HEK293 (cell line): ENCODE measurements around the gene EXOC2.

ENCODE experiments used
- CTCF ChIA-PET: fragments of 350-600 bp; formaldehyde crosslinking; extraction: SDS; loops from one replicate; lab custom pipeline; 2021; ENCODE audit warnings: antibody characterized with exemption; lab: Yijun Ruan, JAX
- POLR2A ChIA-PET: fragments of 300-600 bp; formaldehyde crosslinking; extraction: SDS; loops from one replicate; lab custom pipeline; 2020; ENCODE audit warnings: antibody characterized with exemption, inconsistent platforms; lab: Yijun Ruan, JAX
- H3K27ac ChIP-seq: fragments of 200-500 bp; sonication (Bioruptor generic); 2 replicates; pipeline ENCODE4 v1.5.1; 2014; ENCODE audit warnings: low read depth, low read length, control low read depth, inconsistent platforms; ENCODE audit errors: extremely low read depth
- H3K36me3 ChIP-seq, 2 experiments: fragments of 200-500 bp in 1 of 2; sonication (Bioruptor generic) in 1 of 2; 1 replicate in 1 of 2; 2 replicates in 1 of 2; pipeline ENCODE4 v1.5.1; 2014 to 2017; ENCODE audit warnings: inconsistent platforms in 2 of 2, low read length in 2 of 2; ENCODE audit not compliant: control insufficient read depth in 2 of 2, insufficient read depth in 1 of 2
- H3K4me1 ChIP-seq: fragments of 200-500 bp; sonication (Bioruptor generic); 2 replicates; pipeline ENCODE4 v1.5.1; 2014; ENCODE audit warnings: mild to moderate bottlenecking, low read length, inconsistent platforms; ENCODE audit not compliant: control insufficient read depth, insufficient read depth
- H3K4me3 ChIP-seq: 2 replicates; pipeline ENCODE4 v1.5.1; 2011; ENCODE audit warnings: low read depth, mild to moderate bottlenecking, control low read depth, low read length, moderate library complexity
- H3K9me3 ChIP-seq: fragments of 200-500 bp; sonication (Bioruptor generic); 2 replicates; pipeline ENCODE4 v1.5.1; 2014; ENCODE audit warnings: low read depth, low read length, inconsistent platforms; ENCODE audit not compliant: control insufficient read depth, insufficient read depth
- GFI1B ChIP-seq: fragments of 450-650 bp; formaldehyde crosslinking; IDR thresholded peaks from 2 replicates; pipeline ENCODE4 v1.5.1; 2016; ENCODE audit warnings: missing biosample characterization, missing genetic modification characterization
- REPIN1 ChIP-seq: fragments of 450-650 bp; formaldehyde crosslinking; IDR thresholded peaks from 2 replicates; pipeline ENCODE4 v1.5.1; 2017; ENCODE audit warnings: missing biosample characterization, missing genetic modification characterization, low read depth
- SCRT2 ChIP-seq: fragments of 450-650 bp; formaldehyde crosslinking; IDR thresholded peaks from 2 replicates; pipeline ENCODE4 v1.5.1; 2016; ENCODE audit warnings: missing biosample characterization, missing genetic modification characterization
- ZFP41 ChIP-seq: fragments of 450-650 bp; formaldehyde crosslinking; IDR thresholded peaks from 2 replicates; pipeline ENCODE4 v1.5.1; 2016; ENCODE audit warnings: missing biosample characterization, missing genetic modification characterization, borderline replicate concordance
- ZNF140 ChIP-seq: fragments of 450-650 bp; formaldehyde crosslinking; IDR thresholded peaks from 2 replicates; pipeline ENCODE4 v1.5.1; 2016; ENCODE audit warnings: missing biosample characterization, missing genetic modification characterization
- ZNF169 ChIP-seq: fragments of 450-650 bp; formaldehyde crosslinking; IDR thresholded peaks from 2 replicates; pipeline ENCODE4 v1.5.1; 2016; ENCODE audit warnings: missing biosample characterization, missing genetic modification characterization
- ZNF366 ChIP-seq: fragments of 450-650 bp; formaldehyde crosslinking; conservative IDR thresholded peaks from 2 replicates; pipeline ENCODE4 v1.5.1; 2016; ENCODE audit warnings: missing biosample characterization, missing genetic modification characterization
- ZNF529 ChIP-seq: fragments of 450-650 bp; formaldehyde crosslinking; IDR thresholded peaks from 2 replicates; pipeline ENCODE4 v1.5.1; 2017; ENCODE audit warnings: missing genetic modification characterization, missing biosample characterization; ENCODE audit not compliant: insufficient replicate concordance
- ZNF596 ChIP-seq: fragments of 450-650 bp; IDR thresholded peaks from 2 replicates; pipeline ENCODE4 v1.5.0; 2018; ENCODE audit warnings: missing biosample characterization, mild to moderate bottlenecking, missing genetic modification characterization, moderate library complexity
- ZNF658 ChIP-seq: fragments of 450-650 bp; formaldehyde crosslinking; IDR thresholded peaks from 2 replicates; pipeline ENCODE4; 2016; ENCODE audit warnings: missing biosample characterization, missing genetic modification characterization
- ZNF664 ChIP-seq: fragments of 450-650 bp; formaldehyde crosslinking; IDR thresholded peaks from 2 replicates; pipeline ENCODE4 v1.5.1; 2016; ENCODE audit warnings: missing biosample characterization, missing genetic modification characterization
- TF ChIP-seq, protein P1 (sequence below): fragments of 450-650 bp; formaldehyde crosslinking; IDR thresholded peaks from 2 replicates; pipeline ENCODE4 v1.5.1; 2017; ENCODE audit warnings: missing biosample characterization, missing genetic modification characterization
- TF ChIP-seq, protein P2 (sequence below): fragments of 450-650 bp; formaldehyde crosslinking; IDR thresholded peaks from 2 replicates; pipeline ENCODE4 v1.5.1; 2017; ENCODE audit warnings: missing biosample characterization, missing genetic modification characterization
- TF ChIP-seq, protein P3 (sequence below): fragments of 450-650 bp; formaldehyde crosslinking; IDR thresholded peaks from 2 replicates; pipeline ENCODE4 v1.5.1; 2016; ENCODE audit warnings: missing biosample characterization, missing genetic modification characterization, low read depth
- TF ChIP-seq, protein P4 (sequence below): sonication (generic); formaldehyde crosslinking; IDR thresholded peaks from 2 replicates; pipeline ENCODE4 v1.8.1; 2022; ENCODE audit warnings: mild to moderate bottlenecking, moderate library complexity, missing genetic modification reagents
- TF ChIP-seq, protein P5 (sequence below): fragments of 450-650 bp; formaldehyde crosslinking; IDR thresholded peaks from 2 replicates; pipeline ENCODE4 v1.5.1; 2017; ENCODE audit warnings: missing biosample characterization, missing genetic modification characterization

Gene EXOC2

DNA sequence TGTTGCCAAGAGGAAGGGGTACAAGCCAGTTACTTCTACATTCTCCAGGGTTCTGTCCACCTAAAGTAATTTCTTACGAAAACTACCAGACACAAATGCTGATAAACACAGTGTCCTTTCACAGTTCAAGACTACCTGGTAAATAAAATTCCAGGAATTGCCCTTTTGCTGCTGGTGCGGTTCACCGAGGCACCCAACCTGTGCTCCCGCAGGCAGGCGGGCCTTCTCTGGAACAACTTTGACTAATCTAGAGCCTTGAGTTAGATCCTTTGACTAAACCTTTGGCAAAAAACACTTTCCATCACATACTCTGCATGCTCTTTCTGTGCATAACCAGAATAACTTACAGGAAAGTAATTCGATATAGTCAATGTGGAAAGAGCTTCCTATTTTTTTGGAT, 143.0 kb downstream of the EXOC2 start (continued):
- TF ChIP-seq, protein P1, sequence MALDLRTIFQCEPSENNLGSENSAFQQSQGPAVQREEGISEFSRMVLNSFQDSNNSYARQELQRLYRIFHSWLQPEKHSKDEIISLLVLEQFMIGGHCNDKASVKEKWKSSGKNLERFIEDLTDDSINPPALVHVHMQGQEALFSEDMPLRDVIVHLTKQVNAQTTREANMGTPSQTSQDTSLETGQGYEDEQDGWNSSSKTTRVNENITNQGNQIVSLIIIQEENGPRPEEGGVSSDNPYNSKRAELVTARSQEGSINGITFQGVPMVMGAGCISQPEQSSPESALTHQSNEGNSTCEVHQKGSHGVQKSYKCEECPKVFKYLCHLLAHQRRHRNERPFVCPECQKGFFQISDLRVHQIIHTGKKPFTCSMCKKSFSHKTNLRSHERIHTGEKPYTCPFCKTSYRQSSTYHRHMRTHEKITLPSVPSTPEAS (tag by site-specific recombination) = no peak
- TF ChIP-seq ZNF664 (tag by site-specific recombination) (no peak), ZNF140 (tag by site-specific recombination) (no peak), SCRT2 (tag by site-specific recombination) (no peak), ZFP41 (tag by site-specific recombination) (no peak)
- TF ChIP-seq, protein P2, sequence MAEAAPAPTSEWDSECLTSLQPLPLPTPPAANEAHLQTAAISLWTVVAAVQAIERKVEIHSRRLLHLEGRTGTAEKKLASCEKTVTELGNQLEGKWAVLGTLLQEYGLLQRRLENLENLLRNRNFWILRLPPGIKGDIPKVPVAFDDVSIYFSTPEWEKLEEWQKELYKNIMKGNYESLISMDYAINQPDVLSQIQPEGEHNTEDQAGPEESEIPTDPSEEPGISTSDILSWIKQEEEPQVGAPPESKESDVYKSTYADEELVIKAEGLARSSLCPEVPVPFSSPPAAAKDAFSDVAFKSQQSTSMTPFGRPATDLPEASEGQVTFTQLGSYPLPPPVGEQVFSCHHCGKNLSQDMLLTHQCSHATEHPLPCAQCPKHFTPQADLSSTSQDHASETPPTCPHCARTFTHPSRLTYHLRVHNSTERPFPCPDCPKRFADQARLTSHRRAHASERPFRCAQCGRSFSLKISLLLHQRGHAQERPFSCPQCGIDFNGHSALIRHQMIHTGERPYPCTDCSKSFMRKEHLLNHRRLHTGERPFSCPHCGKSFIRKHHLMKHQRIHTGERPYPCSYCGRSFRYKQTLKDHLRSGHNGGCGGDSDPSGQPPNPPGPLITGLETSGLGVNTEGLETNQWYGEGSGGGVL (tag by site-specific recombination) = no peak
- TF ChIP-seq, protein P3, sequence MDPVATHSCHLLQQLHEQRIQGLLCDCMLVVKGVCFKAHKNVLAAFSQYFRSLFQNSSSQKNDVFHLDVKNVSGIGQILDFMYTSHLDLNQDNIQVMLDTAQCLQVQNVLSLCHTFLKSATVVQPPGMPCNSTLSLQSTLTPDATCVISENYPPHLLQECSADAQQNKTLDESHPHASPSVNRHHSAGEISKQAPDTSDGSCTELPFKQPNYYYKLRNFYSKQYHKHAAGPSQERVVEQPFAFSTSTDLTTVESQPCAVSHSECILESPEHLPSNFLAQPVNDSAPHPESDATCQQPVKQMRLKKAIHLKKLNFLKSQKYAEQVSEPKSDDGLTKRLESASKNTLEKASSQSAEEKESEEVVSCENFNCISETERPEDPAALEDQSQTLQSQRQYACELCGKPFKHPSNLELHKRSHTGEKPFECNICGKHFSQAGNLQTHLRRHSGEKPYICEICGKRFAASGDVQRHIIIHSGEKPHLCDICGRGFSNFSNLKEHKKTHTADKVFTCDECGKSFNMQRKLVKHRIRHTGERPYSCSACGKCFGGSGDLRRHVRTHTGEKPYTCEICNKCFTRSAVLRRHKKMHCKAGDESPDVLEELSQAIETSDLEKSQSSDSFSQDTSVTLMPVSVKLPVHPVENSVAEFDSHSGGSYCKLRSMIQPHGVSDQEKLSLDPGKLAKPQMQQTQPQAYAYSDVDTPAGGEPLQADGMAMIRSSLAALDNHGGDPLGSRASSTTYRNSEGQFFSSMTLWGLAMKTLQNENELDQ (tag by site-specific recombination) = no peak

DNA sequence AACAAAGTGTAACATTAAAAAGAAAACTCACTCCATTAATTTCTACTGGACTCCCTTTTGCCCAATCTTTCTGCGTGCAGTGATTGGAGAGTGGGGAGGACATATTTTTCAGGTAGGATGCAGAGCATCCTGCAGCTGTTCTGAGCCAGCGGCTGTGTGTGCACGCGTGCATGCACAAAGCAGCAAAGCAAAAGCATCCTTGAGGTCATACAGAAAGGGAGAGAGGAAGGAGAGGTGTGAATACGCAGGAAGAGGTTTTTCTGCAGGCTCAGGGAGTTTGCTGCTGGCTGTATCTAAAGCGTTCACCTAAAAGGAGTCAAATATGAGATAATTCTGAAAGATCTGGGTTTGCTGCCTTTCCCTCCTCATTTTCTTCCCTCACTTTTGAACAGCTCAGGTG, 144.4 kb downstream of the EXOC2 start:
- no peak overlapping the region for H3K4me3 ChIP-seq
- 0 out of 2 replicates have a peak, but pooled peaks cover 3% of the 10 kb centered on the region for H3K4me1 ChIP-seq
- H3K36me3 ChIP-seq = peaks cover 6 to 37% of the 10 kb centered on the region in 2 experiments
- no peak overlapping the region for H3K27ac ChIP-seq
- H3K9me3 ChIP-seq = no peaks in the 10 kb centered on the region
- CTCF ChIA-PET = interaction anchor here (0.5 to 0.9 kb wide), 2 partner anchors 359 to 379 kb away, joined by 3 read pairs; no protein-coding TSS in a partner anchor
- TF ChIP-seq ZNF366 (no peak), ZNF596 (tag by site-specific recombination) (no peak), GFI1B (tag by site-specific recombination) (no peak), REPIN1 (no peak), ZNF658 (no peak), ZNF529 (no peak), ZNF169 (tag by site-specific recombination) (no peak)
- TF ChIP-seq, protein P4, sequence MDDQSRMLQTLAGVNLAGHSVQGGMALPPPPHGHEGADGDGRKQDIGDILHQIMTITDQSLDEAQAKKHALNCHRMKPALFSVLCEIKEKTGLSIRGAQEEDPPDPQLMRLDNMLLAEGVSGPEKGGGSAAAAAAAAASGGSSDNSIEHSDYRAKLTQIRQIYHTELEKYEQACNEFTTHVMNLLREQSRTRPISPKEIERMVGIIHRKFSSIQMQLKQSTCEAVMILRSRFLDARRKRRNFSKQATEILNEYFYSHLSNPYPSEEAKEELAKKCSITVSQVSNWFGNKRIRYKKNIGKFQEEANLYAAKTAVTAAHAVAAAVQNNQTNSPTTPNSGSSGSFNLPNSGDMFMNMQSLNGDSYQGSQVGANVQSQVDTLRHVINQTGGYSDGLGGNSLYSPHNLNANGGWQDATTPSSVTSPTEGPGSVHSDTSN (CRISPR knock-in tag) = no peak
- TF ChIP-seq, protein P5, sequence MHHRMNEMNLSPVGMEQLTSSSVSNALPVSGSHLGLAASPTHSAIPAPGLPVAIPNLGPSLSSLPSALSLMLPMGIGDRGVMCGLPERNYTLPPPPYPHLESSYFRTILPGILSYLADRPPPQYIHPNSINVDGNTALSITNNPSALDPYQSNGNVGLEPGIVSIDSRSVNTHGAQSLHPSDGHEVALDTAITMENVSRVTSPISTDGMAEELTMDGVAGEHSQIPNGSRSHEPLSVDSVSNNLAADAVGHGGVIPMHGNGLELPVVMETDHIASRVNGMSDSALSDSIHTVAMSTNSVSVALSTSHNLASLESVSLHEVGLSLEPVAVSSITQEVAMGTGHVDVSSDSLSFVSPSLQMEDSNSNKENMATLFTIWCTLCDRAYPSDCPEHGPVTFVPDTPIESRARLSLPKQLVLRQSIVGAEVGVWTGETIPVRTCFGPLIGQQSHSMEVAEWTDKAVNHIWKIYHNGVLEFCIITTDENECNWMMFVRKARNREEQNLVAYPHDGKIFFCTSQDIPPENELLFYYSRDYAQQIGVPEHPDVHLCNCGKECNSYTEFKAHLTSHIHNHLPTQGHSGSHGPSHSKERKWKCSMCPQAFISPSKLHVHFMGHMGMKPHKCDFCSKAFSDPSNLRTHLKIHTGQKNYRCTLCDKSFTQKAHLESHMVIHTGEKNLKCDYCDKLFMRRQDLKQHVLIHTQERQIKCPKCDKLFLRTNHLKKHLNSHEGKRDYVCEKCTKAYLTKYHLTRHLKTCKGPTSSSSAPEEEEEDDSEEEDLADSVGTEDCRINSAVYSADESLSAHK (tag by site-specific recombination) = no peak
- TF ChIP-seq, protein P3 (tag by site-specific recombination) = no peak
- POLR2A ChIA-PET = no interaction called here
